ENCODE results near the gene NSD2.
"Not testable (repeated sequence)": the region's sequence is repeated elsewhere in the genome, so short reads cannot be mapped to it uniquely, and the experiment has no call there.

Gene NSD2

GRCh38 chr4:1988327-1988724 is 117.1 kb downstream of the NSD2 start:
- H3K4me1 ChIP-seq (ENCODE audit: control insufficient read depth, insufficient read depth, low read length), result peaks cover 11% of the 10 kb centered on the region
- no peaks in the 10 kb centered on the region for H3K27me3 ChIP-seq (ENCODE audit: control insufficient read depth, insufficient read depth, low read length)
- peaks cover 15% of the 10 kb centered on the region for H3K36me3 ChIP-seq (ENCODE audit: control insufficient read depth, insufficient read depth, low read length)
- H3K9ac ChIP-seq (ENCODE audit: low read length), result no peak overlapping the region
- H3K9me3 ChIP-seq (ENCODE audit: control insufficient read depth, low read length), result no peaks in the 10 kb centered on the region
- H3K4me3 ChIP-seq (ENCODE audit: low read length), result no peak overlapping the region

GRCh38 chr4:1989533-1990347 is 118.5 kb downstream of the NSD2 start:
- Histone ChIP-seq H3K9me3 (ENCODE audit: control insufficient read depth, low read length) (no peaks in the 10 kb centered on the region), H3K9ac (ENCODE audit: low read length) (no peak overlapping the region), H3K4me1 (ENCODE audit: control insufficient read depth, insufficient read depth, low read length) (peaks cover 11% of the 10 kb centered on the region), H3K27me3 (ENCODE audit: control insufficient read depth, insufficient read depth, low read length) (no peaks in the 10 kb centered on the region), H3K36me3 (ENCODE audit: control insufficient read depth, insufficient read depth, low read length) (peaks cover 4% of the 10 kb centered on the region), H3K4me3 (ENCODE audit: low read length) (no peak overlapping the region)

- no peak overlapping the region for H3K9ac ChIP-seq (ENCODE audit: low read length)
- H3K36me3 ChIP-seq (ENCODE audit: control insufficient read depth, insufficient read depth, low read length), result peaks cover 4% of the 10 kb centered on the region
- no peak overlapping the region for H3K4me3 ChIP-seq (ENCODE audit: low read length)
- H3K9me3 ChIP-seq (ENCODE audit: control insufficient read depth, low read length), result no peaks in the 10 kb centered on the region
- H3K4me1 ChIP-seq (ENCODE audit: control insufficient read depth, insufficient read depth, low read length), result peaks cover 11% of the 10 kb centered on the region
- H3K27me3 ChIP-seq (ENCODE audit: control insufficient read depth, insufficient read depth, low read length), result no peaks in the 10 kb centered on the region
Observed at GRCh38 chr4:1990348-1990645, 119.1 kb downstream of the NSD2 start.

GRCh38 chr4:1990676-1991075 is 119.5 kb downstream of the NSD2 start:
- H3K36me3 ChIP-seq (ENCODE audit: control insufficient read depth, insufficient read depth, low read length), result peaks cover 4% of the 10 kb centered on the region
- H3K27me3 ChIP-seq (ENCODE audit: control insufficient read depth, insufficient read depth, low read length), result no peaks in the 10 kb centered on the region

GRCh38 chr4:1991087-1991486 is 119.9 kb downstream of the NSD2 start:
- Histone ChIP-seq H3K9ac (ENCODE audit: low read length) (no peak overlapping the region), H3K4me3 (ENCODE audit: low read length) (no peak overlapping the region), H3K9me3 (ENCODE audit: control insufficient read depth, low read length) (no peaks in the 10 kb centered on the region), H3K27me3 (ENCODE audit: control insufficient read depth, insufficient read depth, low read length) (no peaks in the 10 kb centered on the region), H3K4me1 (ENCODE audit: control insufficient read depth, insufficient read depth, low read length) (peaks cover 11% of the 10 kb centered on the region), H3K36me3 (ENCODE audit: control insufficient read depth, insufficient read depth, low read length) (peaks cover 4% of the 10 kb centered on the region)

More at GRCh38 chr4:1990676-1991075, 119.5 kb downstream of the NSD2 start:
- no peaks in the 10 kb centered on the region for H3K9me3 ChIP-seq (ENCODE audit: control insufficient read depth, low read length)
- no peak overlapping the region for H3K9ac ChIP-seq (ENCODE audit: low read length)
- H3K4me1 ChIP-seq (ENCODE audit: control insufficient read depth, insufficient read depth, low read length), result peaks cover 11% of the 10 kb centered on the region
- H3K4me3 ChIP-seq (ENCODE audit: low read length), result no peak overlapping the region

- Histone ChIP-seq H3K27me3 (ENCODE audit: control insufficient read depth, insufficient read depth, low read length) (no peaks in the 10 kb centered on the region), H3K4me1 (ENCODE audit: control insufficient read depth, insufficient read depth, low read length) (peaks cover 11% of the 10 kb centered on the region), H3K9ac (ENCODE audit: low read length) (peak overlapping the region; percentile 28), H3K9me3 (ENCODE audit: control insufficient read depth, low read length) (no peaks in the 10 kb centered on the region), H3K36me3 (ENCODE audit: control insufficient read depth, insufficient read depth, low read length) (peaks cover 4% of the 10 kb centered on the region), H3K4me3 (ENCODE audit: low read length) (no peak overlapping the region)
Observed at GRCh38 chr4:1991596-1992434, 120.6 kb downstream of the NSD2 start.

- Histone ChIP-seq H3K9ac (ENCODE audit: low read length) (peak overlapping the region; percentile 28), H3K4me3 (ENCODE audit: low read length) (no peak overlapping the region), H3K4me1 (ENCODE audit: control insufficient read depth, insufficient read depth, low read length) (peaks cover 17% of the 10 kb centered on the region), H3K27me3 (ENCODE audit: control insufficient read depth, insufficient read depth, low read length) (no peaks in the 10 kb centered on the region), H3K9me3 (ENCODE audit: control insufficient read depth, low read length) (no peaks in the 10 kb centered on the region), H3K36me3 (ENCODE audit: control insufficient read depth, insufficient read depth, low read length) (peaks cover 4% of the 10 kb centered on the region)
Observed at GRCh38 chr4:1992468-1993168, 121.4 kb downstream of the NSD2 start.

- Histone ChIP-seq H3K9ac (ENCODE audit: low read length) (no peak overlapping the region), H3K4me1 (ENCODE audit: control insufficient read depth, insufficient read depth, low read length) (peaks cover 22% of the 10 kb centered on the region), H3K4me3 (ENCODE audit: low read length) (no peak overlapping the region), H3K9me3 (ENCODE audit: control insufficient read depth, low read length) (no peaks in the 10 kb centered on the region), H3K27me3 (ENCODE audit: control insufficient read depth, insufficient read depth, low read length) (no peaks in the 10 kb centered on the region), H3K36me3 (ENCODE audit: control insufficient read depth, insufficient read depth, low read length) (peaks cover 4% of the 10 kb centered on the region)
Observed at GRCh38 chr4:1993169-1993516, 122.0 kb downstream of the NSD2 start.

- not testable (repeated sequence) for H3K9me3 ChIP-seq (ENCODE audit: control insufficient read depth, low read length); H3K9ac ChIP-seq (ENCODE audit: low read length); H3K36me3 ChIP-seq (ENCODE audit: control insufficient read depth, insufficient read depth, low read length); H3K27me3 ChIP-seq (ENCODE audit: control insufficient read depth, insufficient read depth, low read length); H3K4me3 ChIP-seq (ENCODE audit: low read length)
- peaks cover 27% of the 10 kb centered on the region for H3K4me1 ChIP-seq (ENCODE audit: control insufficient read depth, insufficient read depth, low read length)
Observed at GRCh38 chr4:1993718-1994516, 122.7 kb downstream of the NSD2 start.

- Histone ChIP-seq H3K27me3 (ENCODE audit: control insufficient read depth, insufficient read depth, low read length) (no peaks in the 10 kb centered on the region), H3K4me1 (ENCODE audit: control insufficient read depth, insufficient read depth, low read length) (peaks cover 27% of the 10 kb centered on the region), H3K36me3 (ENCODE audit: control insufficient read depth, insufficient read depth, low read length) (peaks cover 2% of the 10 kb centered on the region), H3K9me3 (ENCODE audit: control insufficient read depth, low read length) (no peaks in the 10 kb centered on the region), H3K9ac (ENCODE audit: low read length) (no peak overlapping the region), H3K4me3 (ENCODE audit: low read length) (no peak overlapping the region)
Observed at GRCh38 chr4:1994938-1995337, 123.7 kb downstream of the NSD2 start.

- Histone ChIP-seq H3K4me1 (ENCODE audit: control insufficient read depth, insufficient read depth, low read length) (peaks cover 23% of the 10 kb centered on the region), H3K9me3 (ENCODE audit: control insufficient read depth, low read length) (no peaks in the 10 kb centered on the region)
Observed at GRCh38 chr4:1996866-1997611, 125.8 kb downstream of the NSD2 start.

More at GRCh38 chr4:1996866-1997611, 125.8 kb downstream of the NSD2 start:
- H3K27me3 ChIP-seq (ENCODE audit: control insufficient read depth, insufficient read depth, low read length), result no peaks in the 10 kb centered on the region
- H3K36me3 ChIP-seq (ENCODE audit: control insufficient read depth, insufficient read depth, low read length), result no peaks in the 10 kb centered on the region
- no peak overlapping the region for H3K4me3 ChIP-seq (ENCODE audit: low read length)
- no peak overlapping the region for H3K9ac ChIP-seq (ENCODE audit: low read length)

Measured in mucosa of stomach (tissue), 1 donor.